Loucy (cell line): Measurements from ENCODE around the gene IL12RB2.

ENCODE experiments used
- H2AFZ ChIP-seq: fragments of 200-600 bp; sonication (generic); 2 replicates; pipeline ENCODE4 v1.6.0; 2016; ENCODE audit warnings: antibody characterized with exemption, mild to moderate bottlenecking, low read length, moderate library complexity
- H3F3A ChIP-seq: fragments of 200-600 bp; 2 replicates; pipeline ENCODE4 v1.6.0; 2016; ENCODE audit warnings: antibody characterized with exemption, low read depth, mild to moderate bottlenecking
- H3K27me3 ChIP-seq: fragments of 200-600 bp; sonication (generic); 2 replicates; pipeline ENCODE4 v1.6.1; 2014; ENCODE audit warnings: low read length, mild to moderate bottlenecking; ENCODE audit not compliant: insufficient read depth, poor library complexity, severe bottlenecking
- H3K36me3 ChIP-seq: fragments of 200-600 bp; sonication (generic); 2 replicates; pipeline ENCODE4 v1.6.1; 2016; ENCODE audit warnings: low read length; ENCODE audit not compliant: insufficient read depth
- H3K4me1 ChIP-seq: fragments of 200-600 bp; sonication (generic); 2 replicates; pipeline ENCODE4 v1.5.1; 2014; ENCODE audit warnings: low read length, mild to moderate bottlenecking; ENCODE audit not compliant: insufficient read depth, poor library complexity, severe bottlenecking
- H3K4me2 ChIP-seq: fragments of 200-600 bp; sonication (generic); 2 replicates; pipeline ENCODE4 v1.6.0; 2014; ENCODE audit warnings: antibody characterized with exemption, low read length, low read depth, mild to moderate bottlenecking; ENCODE audit not compliant: poor library complexity, severe bottlenecking
- H3K4me3 ChIP-seq: fragments of 200-600 bp; sonication (generic); 2 replicates; pipeline ENCODE4 v1.5.1; 2014; ENCODE audit warnings: low read length, mild to moderate bottlenecking, mixed read lengths; ENCODE audit not compliant: poor library complexity, severe bottlenecking
- H3K79me2 ChIP-seq: fragments of 200-600 bp; sonication (generic); 2 replicates; pipeline ENCODE4 v1.6.1; 2014; ENCODE audit warnings: low read length; ENCODE audit not compliant: insufficient read depth
- H3K9ac ChIP-seq: fragments of 200-600 bp; sonication (generic); 2 replicates; pipeline ENCODE4 v1.6.0; 2014; ENCODE audit warnings: mild to moderate bottlenecking, low read depth, low read length, moderate library complexity; ENCODE audit not compliant: poor library complexity, severe bottlenecking
- H3K9me2 ChIP-seq: fragments of 200-600 bp; sonication (generic); replicated peaks from 2 replicates; pipeline ENCODE4 v1.6.1; 2016; ENCODE audit warnings: low read depth, low read length, mixed read lengths
- H3K9me3 ChIP-seq: fragments of 200-600 bp; sonication (generic); 2 replicates; pipeline ENCODE4 v1.6.1; 2014; ENCODE audit warnings: mild to moderate bottlenecking, antibody characterized with exemption, low read length, low read depth; ENCODE audit not compliant: insufficient read depth
- H4K20me1 ChIP-seq: fragments of 200-600 bp; sonication (generic); 2 replicates; pipeline ENCODE4 v1.6.0; 2014; ENCODE audit warnings: antibody characterized with exemption, low read length, mild to moderate bottlenecking; ENCODE audit not compliant: insufficient read depth, poor library complexity, severe bottlenecking
- CTCF ChIP-seq: fragments of 200-600 bp; sonication (generic); conservative IDR thresholded peaks from 2 replicates; pipeline ENCODE4 v1.5.1; 2014; ENCODE audit warnings: mild to moderate bottlenecking, antibody characterized with exemption, low read length
- EZH2phosphoT487 ChIP-seq: fragments of 200-600 bp; IDR thresholded peaks from 2 replicates; pipeline ENCODE4 v1.6.1; 2018; ENCODE audit warnings: antibody characterized with exemption, mild to moderate bottlenecking, moderate library complexity, borderline replicate concordance

IL12RB2 gene

GRCh38 chr1:67368046-67368514 lies 60.4 kb downstream of the IL12RB2 start:
- Histone ChIP-seq H3K9ac (no peak overlapping the region), H3K36me3 (no peaks in the 10 kb centered on the region), H3K4me2 (no peak overlapping the region), H3K79me2 (no peaks in the 10 kb centered on the region), H3K9me3 (no peaks in the 10 kb centered on the region), H3F3A (no peaks in the 10 kb centered on the region), H2AFZ (no peak overlapping the region), H3K27me3 (no peaks in the 10 kb centered on the region), H3K9me2 (no peaks in the 10 kb centered on the region), H3K4me1 (no peaks in the 10 kb centered on the region), H3K4me3 (no peak overlapping the region), H4K20me1 (no peaks in the 10 kb centered on the region)
- no peak for TF ChIP-seq EZH2phosphoT487
- TF ChIP-seq CTCF, result no peak

- Histone ChIP-seq H3K4me2 (no peak overlapping the region), H3K9ac (no peak overlapping the region), H3K79me2 (no peaks in the 10 kb centered on the region), H3K36me3 (no peaks in the 10 kb centered on the region), H2AFZ (no peak overlapping the region), H3K4me1 (peaks cover under 1% of the 10 kb centered on the region), H3K9me2 (no peaks in the 10 kb centered on the region), H3K4me3 (no peak overlapping the region), H3F3A (no peaks in the 10 kb centered on the region), H3K9me3 (no peaks in the 10 kb centered on the region), H3K27me3 (no peaks in the 10 kb centered on the region), H4K20me1 (no peaks in the 10 kb centered on the region)
- TF ChIP-seq EZH2phosphoT487 (no peak), CTCF (no peak)
These were observed 63.4 kb downstream of the IL12RB2 start for GRCh38 chr1:67371043-67371442.

- Histone ChIP-seq H3K27me3 (no peaks in the 10 kb centered on the region), H3K4me1 (peaks cover 7% of the 10 kb centered on the region), H3K9me2 (no peaks in the 10 kb centered on the region), H3K4me2 (no peak overlapping the region), H3K9ac (no peak overlapping the region), H3K9me3 (no peaks in the 10 kb centered on the region), H3F3A (no peaks in the 10 kb centered on the region), H4K20me1 (no peaks in the 10 kb centered on the region), H3K79me2 (no peaks in the 10 kb centered on the region), H3K4me3 (no peak overlapping the region), H3K36me3 (no peaks in the 10 kb centered on the region), H2AFZ (no peak overlapping the region)
- TF ChIP-seq EZH2phosphoT487 (no peak), CTCF (no peak)
These were observed 64.0 kb downstream of the IL12RB2 start for GRCh38 chr1:67371681-67372080.
